ENCODE data around the gene ADGRV1.

Gene ADGRV1

DNA sequence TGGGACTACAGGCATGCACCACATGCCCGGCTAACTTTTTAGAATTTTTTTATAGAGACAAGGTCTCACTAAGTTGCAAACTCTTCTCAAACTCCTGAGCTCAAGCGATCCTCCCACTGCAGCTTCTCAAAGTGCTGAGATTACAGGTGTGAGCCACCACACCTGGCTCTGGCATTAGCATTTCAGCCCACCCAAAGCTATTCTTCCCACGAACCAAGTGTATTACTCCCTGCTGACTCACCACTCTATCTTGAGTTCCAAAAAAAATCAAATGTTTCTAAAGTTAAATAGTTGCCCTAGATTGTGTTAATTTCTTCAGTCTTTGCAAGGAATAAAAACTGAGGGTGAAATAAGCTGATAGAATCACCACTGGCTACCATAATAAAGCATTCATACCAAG lies 619.0 kb downstream of the ADGRV1 start:
- no peak for DNase-seq (ENCODE audit: low read depth)
- no peak overlapping the region for H3K4me3 ChIP-seq (ENCODE audit: low read depth, low read length)
- TF ChIP-seq, protein P1, sequence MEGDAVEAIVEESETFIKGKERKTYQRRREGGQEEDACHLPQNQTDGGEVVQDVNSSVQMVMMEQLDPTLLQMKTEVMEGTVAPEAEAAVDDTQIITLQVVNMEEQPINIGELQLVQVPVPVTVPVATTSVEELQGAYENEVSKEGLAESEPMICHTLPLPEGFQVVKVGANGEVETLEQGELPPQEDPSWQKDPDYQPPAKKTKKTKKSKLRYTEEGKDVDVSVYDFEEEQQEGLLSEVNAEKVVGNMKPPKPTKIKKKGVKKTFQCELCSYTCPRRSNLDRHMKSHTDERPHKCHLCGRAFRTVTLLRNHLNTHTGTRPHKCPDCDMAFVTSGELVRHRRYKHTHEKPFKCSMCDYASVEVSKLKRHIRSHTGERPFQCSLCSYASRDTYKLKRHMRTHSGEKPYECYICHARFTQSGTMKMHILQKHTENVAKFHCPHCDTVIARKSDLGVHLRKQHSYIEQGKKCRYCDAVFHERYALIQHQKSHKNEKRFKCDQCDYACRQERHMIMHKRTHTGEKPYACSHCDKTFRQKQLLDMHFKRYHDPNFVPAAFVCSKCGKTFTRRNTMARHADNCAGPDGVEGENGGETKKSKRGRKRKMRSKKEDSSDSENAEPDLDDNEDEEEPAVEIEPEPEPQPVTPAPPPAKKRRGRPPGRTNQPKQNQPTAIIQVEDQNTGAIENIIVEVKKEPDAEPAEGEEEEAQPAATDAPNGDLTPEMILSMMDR (IDR thresholded peaks at IDR 0.05; ENCODE audit: low read depth, low read length, missing control alignments): no peak

DNA sequence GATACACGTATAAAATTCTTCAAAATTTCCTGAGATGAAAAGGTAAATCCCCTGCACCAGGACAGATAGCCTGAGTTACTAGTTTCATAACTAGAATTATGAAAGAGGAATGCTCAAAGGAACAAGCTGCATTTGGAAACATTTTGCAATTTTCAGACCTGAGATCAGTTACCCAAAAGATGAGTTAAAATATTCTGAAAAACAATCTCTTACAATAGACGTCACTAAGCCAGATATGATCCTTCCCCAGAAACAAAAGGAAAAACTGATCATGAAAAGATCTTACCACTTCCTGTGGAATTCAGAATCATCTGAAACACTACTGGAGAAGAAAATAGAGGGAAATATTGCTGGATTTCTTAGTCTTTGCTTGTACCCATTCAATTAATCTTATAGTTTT lies 619.9 kb downstream of the ADGRV1 start:
- TF ChIP-seq, protein P1 (IDR thresholded peaks at IDR 0.05; ENCODE audit: low read depth, low read length, missing control alignments): no peak
- DNase-seq (ENCODE audit: low read depth): no peak
- no peak overlapping the region for H3K4me3 ChIP-seq (ENCODE audit: low read depth, low read length)

DNA sequence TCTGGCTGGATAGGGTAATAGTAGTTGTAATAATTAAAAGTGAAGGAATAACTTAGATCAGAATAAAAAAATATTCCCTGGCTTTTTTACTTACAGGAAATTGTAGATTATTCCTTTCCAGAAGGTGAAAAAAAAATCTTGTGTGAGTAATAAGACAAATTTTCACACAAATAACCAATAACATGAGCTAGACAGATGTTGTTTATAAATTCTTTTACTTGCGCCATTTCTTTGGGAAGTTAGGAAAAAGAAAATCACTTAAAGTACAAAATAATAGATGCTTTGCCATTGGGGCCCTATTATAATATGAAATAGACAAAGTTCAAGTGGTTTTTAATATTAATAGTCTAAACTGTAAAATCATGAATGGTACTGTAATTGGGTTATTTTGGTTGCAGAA lies 620.4 kb downstream of the ADGRV1 start:
- TF ChIP-seq, protein P1 (IDR thresholded peaks at IDR 0.05; ENCODE audit: low read depth, low read length, missing control alignments): no peak
- DNase-seq (ENCODE audit: low read depth): no peak
- H3K4me3 ChIP-seq (ENCODE audit: low read depth, low read length): no peak overlapping the region

DNA sequence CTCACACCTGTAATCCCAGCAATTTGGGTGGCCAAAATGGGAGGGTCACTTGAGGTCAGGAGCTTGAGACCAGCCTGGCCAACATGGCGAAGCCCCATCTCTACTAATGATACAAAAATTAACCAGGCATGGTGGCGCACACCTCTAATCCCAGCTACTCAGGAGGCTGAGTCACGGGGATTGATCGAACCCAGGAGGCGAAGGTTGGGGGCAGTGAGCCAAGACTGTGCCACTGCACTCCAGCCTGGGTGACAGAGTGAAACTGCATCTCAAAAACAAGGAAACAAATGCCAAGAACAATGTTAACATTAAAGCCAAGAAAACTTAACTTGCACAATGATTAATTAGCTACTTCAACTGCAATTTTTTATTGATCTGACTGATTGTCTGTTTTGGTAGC lies 621.9 kb downstream of the ADGRV1 start:
- no peak for DNase-seq (ENCODE audit: low read depth)
- TF ChIP-seq, protein P1 (IDR thresholded peaks at IDR 0.05; ENCODE audit: low read depth, low read length, missing control alignments): no peak
- H3K4me3 ChIP-seq (ENCODE audit: low read depth, low read length): no peak overlapping the region

DNA sequence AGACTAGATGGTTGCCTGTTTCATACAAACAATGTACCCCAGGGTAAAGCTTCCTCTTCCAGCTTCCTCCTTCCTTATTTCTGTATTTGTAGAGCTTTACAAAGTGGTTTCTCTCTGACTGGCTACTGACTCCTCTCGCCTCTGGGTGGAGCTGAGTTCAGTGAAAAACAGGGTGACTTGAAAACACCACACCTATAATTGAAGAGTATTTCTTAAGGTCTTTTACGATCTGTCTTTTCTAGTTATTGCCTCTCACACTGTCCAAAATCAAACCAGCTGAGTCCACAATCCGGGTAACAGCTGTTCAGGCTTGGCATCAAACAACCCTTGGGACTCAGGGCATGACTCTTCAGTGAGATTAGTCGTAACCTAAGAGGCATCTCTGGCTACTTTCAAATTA lies 624.2 kb downstream of the ADGRV1 start:
- no peak for DNase-seq (ENCODE audit: low read depth)
- TF ChIP-seq, protein P1 (IDR thresholded peaks at IDR 0.05; ENCODE audit: low read depth, low read length, missing control alignments): peak; percentile 21
- no peak overlapping the region for H3K4me3 ChIP-seq (ENCODE audit: low read depth, low read length)

DNA sequence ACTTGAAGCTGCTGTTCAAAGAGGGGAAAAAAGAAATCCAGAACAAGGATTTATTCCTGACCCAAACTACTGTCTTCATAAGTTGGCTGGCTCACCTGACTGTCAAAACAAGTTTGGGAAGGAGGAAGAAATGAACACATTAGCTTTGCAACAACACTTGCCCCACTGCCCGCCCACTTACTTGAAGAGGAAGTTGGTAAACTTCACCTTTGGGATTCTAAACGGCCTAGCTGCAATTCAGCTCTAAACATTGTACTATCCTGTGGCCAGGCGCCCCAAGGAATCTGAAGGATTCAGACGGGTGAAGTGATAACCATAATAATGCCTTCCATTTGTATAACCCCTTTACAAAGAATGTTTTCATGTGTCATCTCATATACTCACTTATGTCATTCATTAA lies 625.1 kb downstream of the ADGRV1 start:
- DNase-seq (ENCODE audit: low read depth): no peak
- TF ChIP-seq, protein P1 (IDR thresholded peaks at IDR 0.05; ENCODE audit: low read depth, low read length, missing control alignments): no peak
- no peak overlapping the region for H3K4me3 ChIP-seq (ENCODE audit: low read depth, low read length)

DNA sequence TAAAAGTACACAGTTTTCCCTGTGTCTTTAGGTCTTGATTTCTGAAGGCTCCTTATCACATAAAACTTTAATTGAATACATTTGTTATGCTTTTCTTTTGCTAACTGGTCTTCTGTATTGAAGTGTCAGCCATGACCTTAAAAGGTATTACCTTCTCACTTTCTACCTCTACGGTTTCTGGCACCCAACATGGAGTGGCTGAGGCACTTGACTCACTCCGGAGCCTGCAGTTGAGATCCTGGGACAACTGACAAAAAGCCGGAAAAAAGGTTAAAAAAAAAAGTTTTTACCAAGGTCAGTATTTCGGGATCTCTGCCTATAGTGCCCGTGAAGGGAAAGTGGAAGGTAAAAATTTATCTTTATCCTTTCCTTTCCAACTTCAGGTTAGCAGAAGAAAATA lies 627.5 kb downstream of the ADGRV1 start:
- DNase-seq (ENCODE audit: low read depth): no peak
- TF ChIP-seq, protein P1 (IDR thresholded peaks at IDR 0.05; ENCODE audit: low read depth, low read length, missing control alignments): no peak
- no peak overlapping the region for H3K4me3 ChIP-seq (ENCODE audit: low read depth, low read length)

Data from GM12864 (cell line).